Measurements from ENCODE around the gene GAL3ST1.

GAL3ST1 gene

GRCh38 chr22:30514252-30514651 is 60.2 kb downstream of the GAL3ST1 start:
- no peak overlapping the region for H3K4me3 ChIP-seq (ENCODE audit: low read depth, low read length)
- H3K27me3 ChIP-seq = no peaks in the 10 kb centered on the region
- DNase-seq = no peak
- H3K9me3 ChIP-seq = no peaks in the 10 kb centered on the region
- no peaks in the 10 kb centered on the region for H3K4me1 ChIP-seq
- H3K36me3 ChIP-seq = no peaks in the 10 kb centered on the region
- TF ChIP-seq CTCF (IDR thresholded peaks at IDR 0.05; ENCODE audit: low read depth, low read length) = no peak

- H3K4me3 ChIP-seq (ENCODE audit: low read depth, low read length) = no peak overlapping the region
- no peaks in the 10 kb centered on the region for H3K36me3 ChIP-seq
- TF ChIP-seq CTCF (IDR thresholded peaks at IDR 0.05; ENCODE audit: low read depth, low read length) = no peak
These were observed 61.0 kb downstream of the GAL3ST1 start for GRCh38 chr22:30513462-30513861.

GRCh38 chr22:30511911-30512310 is 62.6 kb downstream of the GAL3ST1 start:
- no peaks in the 10 kb centered on the region for H3K27me3 ChIP-seq
- H3K4me3 ChIP-seq (ENCODE audit: low read depth, low read length) = no peak overlapping the region
- TF ChIP-seq CTCF (IDR thresholded peaks at IDR 0.05; ENCODE audit: low read depth, low read length) = no peak
- DNase-seq = no peak
- no peaks in the 10 kb centered on the region for H3K9me3 ChIP-seq
- no peaks in the 10 kb centered on the region for H3K36me3 ChIP-seq
- H3K4me1 ChIP-seq = no peaks in the 10 kb centered on the region

More at GRCh38 chr22:30513462-30513861, 61.0 kb downstream of the GAL3ST1 start:
- DNase-seq = no peak
- no peaks in the 10 kb centered on the region for H3K27me3 ChIP-seq
- no peaks in the 10 kb centered on the region for H3K4me1 ChIP-seq
- H3K9me3 ChIP-seq = no peaks in the 10 kb centered on the region

- Histone ChIP-seq H3K36me3 (no peaks in the 10 kb centered on the region), H3K4me1 (no peaks in the 10 kb centered on the region), H3K27me3 (no peaks in the 10 kb centered on the region), H3K4me3 (ENCODE audit: low read depth, low read length) (no peak overlapping the region), H3K9me3 (no peaks in the 10 kb centered on the region)
- no peak for TF ChIP-seq CTCF (IDR thresholded peaks at IDR 0.05; ENCODE audit: low read depth, low read length)
- no peak for DNase-seq
These were observed 63.4 kb downstream of the GAL3ST1 start for GRCh38 chr22:30511109-30511508.

GRCh38 chr22:30508216-30508615 is 66.2 kb downstream of the GAL3ST1 start:
- no peaks in the 10 kb centered on the region for H3K36me3 ChIP-seq
- H3K4me1 ChIP-seq = no peaks in the 10 kb centered on the region
- no peak for DNase-seq
- TF ChIP-seq CTCF (IDR thresholded peaks at IDR 0.05; ENCODE audit: low read depth, low read length) = no peak
- H3K4me3 ChIP-seq (ENCODE audit: low read depth, low read length) = no peak overlapping the region
- no peaks in the 10 kb centered on the region for H3K27me3 ChIP-seq
- H3K9me3 ChIP-seq = no peaks in the 10 kb centered on the region

GRCh38 chr22:30507670-30508069 is 66.8 kb downstream of the GAL3ST1 start:
- Histone ChIP-seq H3K27me3 (no peaks in the 10 kb centered on the region), H3K4me3 (ENCODE audit: low read depth, low read length) (no peak overlapping the region), H3K9me3 (no peaks in the 10 kb centered on the region), H3K36me3 (no peaks in the 10 kb centered on the region), H3K4me1 (no peaks in the 10 kb centered on the region)
- TF ChIP-seq CTCF (IDR thresholded peaks at IDR 0.05; ENCODE audit: low read depth, low read length) = no peak
- DNase-seq = no peak
